HepG2 (cell line): ENCODE data around the gene SFXN5. TPM values are rescaled to one million over a fixed set of nuclear protein-coding genes. Genes with fewer than 3 reads are reported as not detected.
A peak's percentile ranks its signal among the peaks of the same experiment; 100 is the strongest.

Experiments
- ARNTL ChIP-seq: sonication (generic); formaldehyde crosslinking; IDR thresholded peaks from 2 replicates; pipeline ENCODE4 v1.4.0; 2020; ENCODE audit warnings: mild to moderate bottlenecking, missing genetic modification reagents
- ATF7-NPFF ChIP-seq: sonication (generic); formaldehyde crosslinking; IDR thresholded peaks from 2 replicates; pipeline ENCODE4 v1.8.1; 2023; ENCODE audit warnings: mild to moderate bottlenecking, low read depth, missing genetic modification reagents, moderate library complexity
- BATF2 ChIP-seq: sonication (generic); formaldehyde crosslinking; IDR thresholded peaks from 2 replicates; pipeline ENCODE4 v1.8.0; 2022; ENCODE audit warnings: mild to moderate bottlenecking, missing genetic modification reagents, moderate library complexity
- CTCF ChIP-seq: sonication (generic); formaldehyde crosslinking; IDR thresholded peaks from 2 replicates; pipeline ENCODE4 v1.5.0; 2020; ENCODE audit warnings: mild to moderate bottlenecking, missing genetic modification reagents, moderate library complexity
- ELF1 ChIP-seq: sonication (generic); formaldehyde crosslinking; IDR thresholded peaks from 2 replicates; pipeline ENCODE4 v1.4.0; 2020; ENCODE audit warnings: missing genetic modification reagents
- JDP2 ChIP-seq: sonication (generic); formaldehyde crosslinking; IDR thresholded peaks from 2 replicates; pipeline ENCODE4 v1.8.1; 2022; ENCODE audit warnings: missing genetic modification reagents, borderline replicate concordance
- KLF15 ChIP-seq: sonication (generic); formaldehyde crosslinking; IDR thresholded peaks from 2 replicates; pipeline ENCODE4 v1.8.1; 2023; ENCODE audit warnings: borderline replicate concordance, mild to moderate bottlenecking, inconsistent platforms, missing genetic modification reagents, mixed read lengths
- MAZ ChIP-seq, 2 experiments: sonication (generic) in 1 of 2; formaldehyde crosslinking in 1 of 2; IDR thresholded peaks; 2 replicates each; pipeline versions ENCODE4 v1.5.0 to v1.6.1; 2012 to 2020; ENCODE audit warnings: low read depth in 2 of 2, mild to moderate bottlenecking in 2 of 2, borderline replicate concordance in 1 of 2, improper control_type of control experiment in 1 of 2, low read length in 1 of 2, missing genetic modification reagents in 1 of 2, moderate library complexity in 1 of 2
- NFE2L2 ChIP-seq: fragments of 150-350 bp; IDR thresholded peaks from 2 replicates; pipeline ENCODE4 v1.6.1; 2014; ENCODE audit warnings: low read length
- RBAK ChIP-seq: sonication (generic); formaldehyde crosslinking; IDR thresholded peaks from 2 replicates; pipeline ENCODE4 v1.5.1; 2020; ENCODE audit warnings: mild to moderate bottlenecking, missing genetic modification reagents
- SATB2 ChIP-seq: sonication (generic); formaldehyde crosslinking; IDR thresholded peaks from 2 replicates; pipeline ENCODE4 v1.5.0; 2020; ENCODE audit warnings: missing genetic modification reagents
- STAT6 ChIP-seq: sonication (generic); formaldehyde crosslinking; IDR thresholded peaks from 2 replicates; pipeline ENCODE4 v1.4.0; 2020; ENCODE audit warnings: missing genetic modification reagents, mild to moderate bottlenecking, borderline replicate concordance
- TFAP4 ChIP-seq: sonication (generic); IDR thresholded peaks from 2 replicates; pipeline ENCODE4 v1.6.1; 2016; ENCODE audit warnings: low read depth, borderline replicate concordance
- THAP8 ChIP-seq: sonication (generic); formaldehyde crosslinking; IDR thresholded peaks from 2 replicates; pipeline ENCODE4 v1.5.1; 2020; ENCODE audit warnings: missing genetic modification reagents, mild to moderate bottlenecking, borderline replicate concordance
- ZFP36 ChIP-seq: fragments of 150-350 bp; IDR thresholded peaks from 2 replicates; pipeline ENCODE4 v1.6.1; 2018; ENCODE audit warnings: borderline replicate concordance, low read length, low read depth; ENCODE audit not compliant: partially characterized antibody
- ZNF253 ChIP-seq: sonication (generic); formaldehyde crosslinking; IDR thresholded peaks from 2 replicates; pipeline ENCODE4 v1.8.0; 2022; ENCODE audit warnings: mild to moderate bottlenecking, missing genetic modification reagents, borderline replicate concordance
- ZNF331 ChIP-seq: sonication (generic); formaldehyde crosslinking; IDR thresholded peaks from 2 replicates; pipeline ENCODE4 v1.4.0; 2020; ENCODE audit warnings: missing genetic modification reagents
- ZNF784 ChIP-seq: sonication (generic); formaldehyde crosslinking; IDR thresholded peaks from 2 replicates; pipeline ENCODE4 v1.5.1; 2020; ENCODE audit warnings: missing genetic modification reagents, mild to moderate bottlenecking, borderline replicate concordance
- polyA plus RNA-seq, 8 experiments: library from polyadenylated mRNA; depleted of rRNA in 3 of 8; stranded (reverse) in 7 of 8; unstranded in 1 of 8; fragments of >200 nt; fragmentation: Illumina TruSeq in 4 of 8; extraction: Trizol in 4 of 8; gene quantifications; 2 replicates each; pipeline versions ENCODE4 v1.2.1 to v1.2.3, GENCODE V29; 2011 to 2016; ENCODE audit warnings: low read depth in 4 of 8, missing spikeins in 1 of 8, mixed read lengths in 1 of 8; ENCODE audit not compliant: insufficient read depth in 1 of 8
- total RNA-seq, 5 experiments: library from RNA; depleted of rRNA; stranded (reverse); fragments of >200 nt; fragmentation: Illumina TruSeq; extraction: Trizol; gene quantifications; 2 replicates each; pipeline ENCODE4 v1.2.3, GENCODE V29; 2016; ENCODE audit warnings: low read depth in 1 of 5

SFXN5 gene
- total and polyA plus RNA-seq, 2 of the 13 experiments (the other 11 are each of a cell fraction or from before 2014, with no cell fraction given): 34.9 to 37.4 TPM

- TF ChIP-seq TFAP4 (peak; percentile 87), NFE2L2 (no peak), JDP2 (CRISPR knock-in tag) (no peak), ELF1 (CRISPR knock-in tag) (peak; percentile 56; the same call in 1 of the 2 replicates), ZNF784 (peak; percentile 89), SATB2 (CRISPR knock-in tag) (no peak), ATF7-NPFF (CRISPR knock-in tag) (peak; percentile 74), KLF15 (CRISPR knock-in tag) (no peak), ZNF331 (CRISPR knock-in tag) (peak; percentile 94), ARNTL (peak; percentile 88), ZFP36 (no peak), MAZ (IDR thresholded peaks at IDR 0.05; ENCODE audit: borderline replicate concordance, low read depth, low read length) (peak; percentile 95), MAZ (CRISPR knock-in tag; IDR thresholded peaks at IDR 0.05; ENCODE audit: low read depth) (peak; percentile 96), RBAK (no peak), STAT6 (CRISPR knock-in tag) (0 out of 2 replicates have a peak, but pooled peaks have one; percentile 74), BATF2 (CRISPR knock-in tag) (no peak), ZNF253 (no peak), CTCF (CRISPR knock-in tag) (peak; percentile 44), THAP8 (CRISPR knock-in tag) (no peak)
- TF ChIP-seq, all 625 proteins: peak for 305
These were observed 70.5 kb downstream of the SFXN5 start (continued) for GRCh38 chr2:73000808-73001570.
